Activated gamma-delta T cell treated with anti-CD3 and anti-CD28 coated beads, Interleukin-2, amount 50 U/mL, for 16 hours (primary cell): ENCODE measurements around the gene ATXN1.

ENCODE experiments used
- DNase-seq: peaks from one replicate; pipeline ENCODE4 v3.0.0-alpha.2; 2020; ENCODE audit warnings: low read depth

Gene ATXN1

GRCh38 chr6:16783509-16783908, 22.2 kb upstream of the ATXN1 start:
- DNase-seq = no peak

- DNase-seq = no peak
Measured at GRCh38 chr6:16782278-16782677, 21.0 kb upstream of the ATXN1 start.

- no peak for DNase-seq
Measured at GRCh38 chr6:16781348-16782169, 20.3 kb upstream of the ATXN1 start.

GRCh38 chr6:16778521-16778920, 17.3 kb upstream of the ATXN1 start:
- no peak for DNase-seq

- DNase-seq = no peak
Measured at GRCh38 chr6:16777794-16778193, 16.5 kb upstream of the ATXN1 start.

- DNase-seq = no peak
Measured at GRCh38 chr6:16776394-16777017, 15.2 kb upstream of the ATXN1 start.

GRCh38 chr6:16774437-16774836, 13.2 kb upstream of the ATXN1 start:
- DNase-seq = no peak

- DNase-seq = no peak
Measured at GRCh38 chr6:16773362-16773761, 12.1 kb upstream of the ATXN1 start.

- peak; percentile 59 for DNase-seq
Measured at GRCh38 chr6:16770701-16771569, 9.7 kb upstream of the ATXN1 start.

GRCh38 chr6:16769986-16770376, 8.7 kb upstream of the ATXN1 start:
- no peak for DNase-seq

GRCh38 chr6:16769131-16769985, 8.1 kb upstream of the ATXN1 start:
- peak; percentile 63 for DNase-seq

GRCh38 chr6:16768477-16768830, 7.2 kb upstream of the ATXN1 start:
- no peak for DNase-seq

GRCh38 chr6:16767765-16768476, 6.7 kb upstream of the ATXN1 start:
- no peak for DNase-seq

- DNase-seq = no peak
Measured at GRCh38 chr6:16766836-16767745, 5.8 kb upstream of the ATXN1 start.

- DNase-seq = no peak
Measured at GRCh38 chr6:16766043-16766536, 4.8 kb upstream of the ATXN1 start.

- DNase-seq = no peak
Measured at GRCh38 chr6:16765235-16765634, 4.0 kb upstream of the ATXN1 start.

GRCh38 chr6:16764188-16764950, 3.1 kb upstream of the ATXN1 start:
- DNase-seq = no peak

- peak; percentile 59 for DNase-seq
Measured at GRCh38 chr6:16762550-16763477, 1.6 kb upstream of the ATXN1 start.
